Ishikawa (cell line): ENCODE measurements around the gene SMURF1.

ENCODE experiments used
- CREB1 ChIP-seq: IDR thresholded peaks from 2 replicates; pipeline ENCODE4 v1.6.1; 2012; ENCODE audit warnings: low read depth
- EP300 ChIP-seq: IDR thresholded peaks from 2 replicates; pipeline ENCODE4 v1.6.1; 2012; ENCODE audit warnings: borderline replicate concordance
- MAX ChIP-seq: IDR thresholded peaks from 2 replicates; pipeline ENCODE4 v1.6.1; 2012
- RAD21 ChIP-seq: IDR thresholded peaks from 2 replicates; pipeline ENCODE4 v1.6.1; 2012; ENCODE audit warnings: low read depth
- REST ChIP-seq: IDR thresholded peaks from 2 replicates; pipeline ENCODE4 v1.6.1; 2012; ENCODE audit warnings: low read depth, mild to moderate bottlenecking
- TAF1 ChIP-seq: IDR thresholded peaks from 2 replicates; pipeline ENCODE4 v1.6.1; 2012; ENCODE audit warnings: low read depth, mild to moderate bottlenecking
- TCF12 ChIP-seq: IDR thresholded peaks from 2 replicates; pipeline ENCODE4 v1.6.1; 2012; ENCODE audit warnings: low read depth
- TEAD4 ChIP-seq: IDR thresholded peaks from 2 replicates; pipeline ENCODE4 v1.6.1; 2012
- YY1 ChIP-seq: IDR thresholded peaks from 2 replicates; pipeline ENCODE4 v1.6.1; 2012; ENCODE audit warnings: low read depth
- ZBTB7A ChIP-seq: IDR thresholded peaks from 2 replicates; pipeline ENCODE4 v1.6.1; 2012; ENCODE audit warnings: low read depth

- no peak for TF ChIP-seq YY1
- TF ChIP-seq REST: no peak
- TF ChIP-seq MAX: no peak
- no peak for TF ChIP-seq EP300
- no peak for TF ChIP-seq TCF12
- TF ChIP-seq CREB1: no peak
- no peak for TF ChIP-seq RAD21
- no peak for TF ChIP-seq TEAD4
- TF ChIP-seq ZBTB7A: no peak
- TF ChIP-seq TAF1: no peak
Observed at GRCh38 chr7:99011341-99011705, 132.6 kb downstream of the SMURF1 start.
